SK-N-MC (cell line): ENCODE measurements around the gene TEX22.

Source experiments
- DNase-seq: peaks from one replicate; pipeline ENCODE4 v3.0.0-alpha.2; 2011; ENCODE audit warnings: low read depth, low spot score
- H3K27ac ChIP-seq: fragments of 200-600 bp; sonication (generic); 2 replicates; pipeline ENCODE4 v1.5.1; 2016; ENCODE audit warnings: mixed run types
- H3K36me3 ChIP-seq: fragments of 200-600 bp; sonication (generic); 2 replicates; pipeline ENCODE4 v1.6.1; 2017; ENCODE audit warnings: antibody characterized with exemption, low read length, mixed read lengths; ENCODE audit not compliant: insufficient read depth
- H3K4me3 ChIP-seq: fragments of 200-600 bp; sonication (generic); 2 replicates; pipeline ENCODE4 v1.5.1; 2016
- H3K9ac ChIP-seq: fragments of 200-600 bp; sonication (generic); 2 replicates; pipeline ENCODE4 v1.8.0; 2017; ENCODE audit warnings: mixed run types, mixed read lengths; ENCODE audit not compliant: insufficient read length
- H3K9me3 ChIP-seq: fragments of 200-600 bp; sonication (generic); 2 replicates; pipeline ENCODE4 v1.6.1; 2017; ENCODE audit warnings: low read depth, mild to moderate bottlenecking, antibody characterized with exemption, low read length, moderate library complexity, mixed read lengths
- EZH2 ChIP-seq: fragments of 200-600 bp; sonication (generic); IDR thresholded peaks from one replicate; pipeline ENCODE4 v1.6.1; 2017; ENCODE audit warnings: antibody characterized with exemption
- FOXP2 ChIP-seq: optimal IDR thresholded peaks from 2 replicates; pipeline ENCODE3; 2011; ENCODE audit warnings: mild to moderate bottlenecking, moderate library complexity; ENCODE audit not compliant: insufficient read depth; ENCODE audit errors: extremely low read length, control extremely low read depth
- POLR2AphosphoS5 ChIP-seq: IDR thresholded peaks from 2 replicates; pipeline ENCODE4 v1.6.1; 2012; ENCODE audit warnings: mild to moderate bottlenecking, low read depth, low read length, borderline replicate concordance

Gene TEX22

DNA sequence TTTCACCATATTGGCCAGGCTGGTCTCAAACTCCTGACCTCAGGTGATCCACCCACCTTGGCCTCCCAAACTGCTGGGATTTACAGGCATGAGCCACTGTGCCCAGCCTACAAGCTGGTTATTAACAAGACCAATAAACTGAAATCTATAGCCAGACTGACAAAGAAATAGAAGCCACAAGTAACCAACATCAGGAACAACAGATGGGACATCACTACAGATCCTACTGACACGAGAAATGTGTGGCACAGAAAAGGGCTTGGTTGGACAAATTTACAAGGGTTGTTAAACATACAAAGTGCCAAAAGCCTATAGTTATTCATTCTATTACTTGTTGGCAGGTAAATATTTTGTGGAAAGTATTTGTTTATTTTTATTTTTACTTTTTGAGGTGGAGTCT, 32.9 kb downstream of the TEX22 start:
- Histone ChIP-seq H3K36me3 (peaks cover 55% of the 10 kb centered on the region), H3K27ac (no peak overlapping the region), H3K9me3 (no peaks in the 10 kb centered on the region), H3K9ac (no peak overlapping the region), H3K4me3 (no peak overlapping the region)
- no peak for DNase-seq
- TF ChIP-seq EZH2 = no peak
- TF ChIP-seq FOXP2 = no peak
- no peak for TF ChIP-seq POLR2AphosphoS5

GRCh38 chr14:105432657-105433056, 34.3 kb downstream of the TEX22 start:
- no peak for DNase-seq
- no peaks in the 10 kb centered on the region for H3K9me3 ChIP-seq
- H3K27ac ChIP-seq = peak overlapping the region; percentile 7; the same call in 1 of the 2 replicates
- no peak overlapping the region for H3K4me3 ChIP-seq
- H3K9ac ChIP-seq = no peak overlapping the region
- peaks cover 49% of the 10 kb centered on the region for H3K36me3 ChIP-seq
- TF ChIP-seq EZH2 = no peak

GRCh38 chr14:105433161-105433605, 34.8 kb downstream of the TEX22 start:
- no peak overlapping the region for H3K27ac ChIP-seq
- no peak overlapping the region for H3K4me3 ChIP-seq
- H3K36me3 ChIP-seq = peaks cover 45% of the 10 kb centered on the region
- no peak overlapping the region for H3K9ac ChIP-seq
- DNase-seq = no peak
- TF ChIP-seq FOXP2 = no peak
- no peak for TF ChIP-seq EZH2
- no peak; the same call in 1 of the 2 replicates for TF ChIP-seq POLR2AphosphoS5
- no peaks in the 10 kb centered on the region for H3K9me3 ChIP-seq

DNA sequence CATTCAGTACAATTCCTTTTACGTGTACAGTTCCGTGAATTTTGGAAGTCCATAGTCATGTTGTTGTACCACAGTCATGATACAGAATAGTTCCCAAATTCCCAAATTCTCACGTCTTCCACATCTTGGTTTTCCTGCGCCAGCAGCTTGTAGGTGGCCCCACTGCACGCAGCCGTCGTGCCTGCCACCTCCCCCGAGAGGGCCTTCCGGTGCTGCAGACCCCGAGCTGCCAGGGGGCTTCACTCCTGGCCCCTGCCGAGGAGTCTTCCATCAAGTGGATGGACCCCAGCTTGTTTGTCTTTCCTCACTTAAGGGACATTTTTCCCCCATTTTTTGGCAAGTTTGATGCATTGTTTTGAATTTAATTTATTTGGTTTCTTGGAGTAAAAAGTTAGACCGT, 38.1 kb downstream of the TEX22 start:
- no peak for TF ChIP-seq EZH2
- TF ChIP-seq FOXP2 = no peak
- TF ChIP-seq POLR2AphosphoS5 = no peak
- no peak for DNase-seq
- peaks cover 21% of the 10 kb centered on the region for H3K36me3 ChIP-seq
- H3K9me3 ChIP-seq = no peaks in the 10 kb centered on the region
- no peak overlapping the region for H3K9ac ChIP-seq
- no peak overlapping the region for H3K4me3 ChIP-seq
- no peak overlapping the region for H3K27ac ChIP-seq

DNA sequence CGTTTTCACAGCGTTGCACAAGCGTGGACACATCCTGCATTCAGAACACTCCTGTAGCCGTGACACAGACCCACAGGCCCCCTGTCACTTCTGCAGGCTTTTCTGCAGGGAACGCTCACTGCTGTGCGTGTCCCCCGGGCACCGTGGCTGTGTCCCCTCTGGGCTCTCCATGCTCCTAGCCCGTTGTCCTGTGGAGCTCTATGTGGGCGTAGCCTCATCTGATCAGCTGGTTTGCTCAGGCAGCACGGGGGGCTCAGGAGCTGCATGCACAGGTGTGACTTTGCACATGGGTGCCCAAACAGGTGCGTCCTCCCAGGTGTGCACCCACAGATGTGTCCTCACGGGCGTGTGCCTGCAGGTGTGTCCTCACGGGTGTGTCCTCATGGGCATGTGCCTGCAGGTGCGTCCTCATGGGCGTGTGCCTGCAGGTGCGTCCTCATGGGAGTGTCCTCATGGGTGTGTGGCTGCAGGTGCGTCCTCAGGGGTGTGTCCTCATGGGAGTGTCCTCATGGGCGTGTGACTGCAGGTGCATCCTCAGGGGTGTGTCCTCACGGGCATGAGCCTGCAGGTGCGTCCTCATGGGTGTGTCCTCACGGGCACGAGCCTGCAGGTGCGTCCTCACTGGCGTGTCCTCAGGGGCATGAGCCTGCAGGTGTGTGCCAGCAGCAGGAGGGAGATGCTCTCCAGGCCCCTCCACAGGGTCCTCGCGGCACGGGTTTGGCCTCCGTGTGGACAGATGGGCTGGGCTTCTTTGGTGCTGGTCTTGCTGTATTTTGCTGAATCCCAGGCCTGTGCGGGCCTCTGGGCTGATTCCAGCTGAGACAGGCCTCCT, 38.8 kb downstream of the TEX22 start:
- no peaks in the 10 kb centered on the region for H3K9me3 ChIP-seq
- peaks cover 22% of the 10 kb centered on the region for H3K36me3 ChIP-seq
- no peak for TF ChIP-seq FOXP2
- TF ChIP-seq EZH2 = no peak
- peak; percentile 9; the same call in 1 of the 2 replicates for TF ChIP-seq POLR2AphosphoS5
- H3K27ac ChIP-seq = no peak overlapping the region
- no peak for DNase-seq
- no peak overlapping the region for H3K9ac ChIP-seq
- no peak overlapping the region for H3K4me3 ChIP-seq

GRCh38 chr14:105437723-105438500, 39.6 kb downstream of the TEX22 start:
- DNase-seq = no peak
- Histone ChIP-seq H3K9ac (no peak overlapping the region), H3K9me3 (no peaks in the 10 kb centered on the region), H3K36me3 (peaks cover 22% of the 10 kb centered on the region), H3K27ac (no peak overlapping the region), H3K4me3 (no peak overlapping the region)
- no peak for TF ChIP-seq POLR2AphosphoS5
- TF ChIP-seq EZH2 = no peak
- no peak for TF ChIP-seq FOXP2

DNA sequence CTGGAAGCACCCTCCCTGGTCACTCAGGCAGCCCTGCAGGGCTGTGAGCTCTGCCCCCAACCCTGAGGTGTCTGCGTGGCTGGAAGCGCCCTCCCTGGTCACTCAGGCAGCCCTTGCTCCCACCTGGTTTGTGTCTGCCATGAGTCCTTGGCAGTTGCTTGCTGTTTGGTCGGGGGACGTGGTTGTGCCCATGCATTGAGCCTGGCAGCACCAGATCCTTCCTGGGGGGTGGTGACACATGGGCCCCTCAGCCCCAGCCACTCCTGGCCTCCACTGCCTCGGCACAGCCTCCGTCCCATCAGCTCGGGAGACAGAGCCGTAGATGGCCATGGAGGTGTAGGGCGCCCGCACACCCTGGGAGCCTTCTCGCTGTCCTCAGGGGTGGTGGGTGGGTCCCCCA, 40.8 kb downstream of the TEX22 start:
- no peak overlapping the region for H3K9ac ChIP-seq
- DNase-seq = no peak
- H3K36me3 ChIP-seq = peaks cover 22% of the 10 kb centered on the region
- H3K9me3 ChIP-seq = no peaks in the 10 kb centered on the region
- TF ChIP-seq EZH2 (no peak), POLR2AphosphoS5 (no peak), FOXP2 (no peak)
- H3K27ac ChIP-seq = no peak overlapping the region
- H3K4me3 ChIP-seq = no peak overlapping the region

DNA sequence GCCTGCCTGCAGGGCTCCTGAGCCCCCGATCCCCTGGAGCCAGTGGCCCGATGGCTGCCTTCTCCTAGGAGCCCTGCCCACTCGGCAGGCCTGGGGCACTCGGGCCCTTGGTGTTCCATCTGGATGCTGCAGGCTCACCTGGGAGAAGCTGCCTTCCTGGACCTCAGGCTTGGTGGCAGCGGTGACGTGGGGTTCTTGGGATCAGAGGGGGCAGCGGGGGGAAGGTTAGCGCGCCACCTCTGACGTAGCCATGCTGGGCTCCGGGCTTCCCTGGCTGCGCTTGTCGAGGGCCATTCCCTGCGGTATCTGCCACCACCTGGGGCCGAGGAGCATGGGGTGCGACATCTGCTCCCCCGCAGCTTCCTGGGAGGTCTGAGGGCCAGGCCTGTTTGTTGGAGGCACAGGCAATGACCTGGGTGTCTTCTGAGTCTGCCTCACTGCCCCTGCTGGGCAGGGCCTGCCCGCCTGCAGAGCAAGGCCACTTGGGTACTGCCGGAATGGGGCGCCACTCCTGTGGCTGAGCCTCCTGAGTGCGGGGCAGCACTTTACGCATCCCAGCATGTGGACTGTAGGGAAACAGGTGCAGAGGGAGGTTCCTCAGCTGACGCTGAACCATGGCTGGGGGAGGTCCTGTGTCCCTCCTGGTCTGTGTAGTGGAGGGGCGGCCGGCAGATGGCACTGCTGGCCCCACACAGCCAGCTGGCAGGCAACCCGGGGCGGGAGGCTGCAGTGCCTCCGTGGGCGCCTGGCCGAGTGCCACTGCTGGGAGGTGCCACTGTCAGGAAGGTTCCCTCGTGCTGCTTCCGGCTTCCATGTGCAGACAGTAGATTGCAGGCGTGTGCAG, 41.6 kb downstream of the TEX22 start:
- H3K36me3 ChIP-seq = peaks cover 21% of the 10 kb centered on the region
- no peak overlapping the region for H3K9ac ChIP-seq
- no peaks in the 10 kb centered on the region for H3K9me3 ChIP-seq
- H3K27ac ChIP-seq = no peak overlapping the region
- no peak for DNase-seq
- TF ChIP-seq POLR2AphosphoS5 (no peak), EZH2 (no peak), FOXP2 (no peak)
- no peak overlapping the region for H3K4me3 ChIP-seq
